Measurements from ENCODE around the gene UGT1A3. TPM values are rescaled to one million over a fixed set of nuclear protein-coding genes. Genes with fewer than 3 reads are reported as not detected.

The UGT1A3 gene
- total RNA-seq, 4 donors from 2014 or later = 0.30 to 1.1 (median 0.54) TPM; not detected in 1

DNA sequence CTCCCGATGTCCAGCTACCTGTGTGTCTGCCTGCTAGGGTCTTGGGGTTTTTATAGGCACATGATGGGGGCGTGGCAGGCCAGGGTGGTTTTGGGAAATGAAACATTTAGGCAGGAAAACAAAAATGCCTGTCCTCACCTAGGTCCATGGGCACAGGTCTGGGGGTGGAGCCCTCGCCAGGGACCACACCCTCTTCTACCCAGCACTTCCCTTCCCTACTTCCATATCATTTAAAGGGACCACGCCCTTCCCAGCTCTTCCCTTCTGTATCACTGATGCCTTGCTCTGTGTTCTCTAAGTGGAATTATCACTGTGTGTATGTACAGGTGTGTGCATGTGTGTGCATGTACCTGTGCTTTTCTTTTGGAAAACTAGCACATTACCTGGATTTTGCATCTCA lies 37.6 kb downstream of the UGT1A3 start:
- intact Hi-C loops (cut with DNase I; ENCODE audit: low total_unique reads) = no loop called here
- DNase-seq (ENCODE audit: low spot score in 2 of 2) = no peak
- TF ChIP-seq POLR2A (IDR thresholded peaks at IDR 0.05) = no peak
- TF ChIP-seq, protein P1, sequence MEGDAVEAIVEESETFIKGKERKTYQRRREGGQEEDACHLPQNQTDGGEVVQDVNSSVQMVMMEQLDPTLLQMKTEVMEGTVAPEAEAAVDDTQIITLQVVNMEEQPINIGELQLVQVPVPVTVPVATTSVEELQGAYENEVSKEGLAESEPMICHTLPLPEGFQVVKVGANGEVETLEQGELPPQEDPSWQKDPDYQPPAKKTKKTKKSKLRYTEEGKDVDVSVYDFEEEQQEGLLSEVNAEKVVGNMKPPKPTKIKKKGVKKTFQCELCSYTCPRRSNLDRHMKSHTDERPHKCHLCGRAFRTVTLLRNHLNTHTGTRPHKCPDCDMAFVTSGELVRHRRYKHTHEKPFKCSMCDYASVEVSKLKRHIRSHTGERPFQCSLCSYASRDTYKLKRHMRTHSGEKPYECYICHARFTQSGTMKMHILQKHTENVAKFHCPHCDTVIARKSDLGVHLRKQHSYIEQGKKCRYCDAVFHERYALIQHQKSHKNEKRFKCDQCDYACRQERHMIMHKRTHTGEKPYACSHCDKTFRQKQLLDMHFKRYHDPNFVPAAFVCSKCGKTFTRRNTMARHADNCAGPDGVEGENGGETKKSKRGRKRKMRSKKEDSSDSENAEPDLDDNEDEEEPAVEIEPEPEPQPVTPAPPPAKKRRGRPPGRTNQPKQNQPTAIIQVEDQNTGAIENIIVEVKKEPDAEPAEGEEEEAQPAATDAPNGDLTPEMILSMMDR (IDR thresholded peaks at IDR 0.05) = no peak
- WGBS, 2 donors = 78 to 83% methylated on average over 4 of the region's 4 CpGs
- no peak overlapping the region for H3K4me3 ChIP-seq (ENCODE audit: low read depth, poor library complexity, severe bottlenecking)

DNA sequence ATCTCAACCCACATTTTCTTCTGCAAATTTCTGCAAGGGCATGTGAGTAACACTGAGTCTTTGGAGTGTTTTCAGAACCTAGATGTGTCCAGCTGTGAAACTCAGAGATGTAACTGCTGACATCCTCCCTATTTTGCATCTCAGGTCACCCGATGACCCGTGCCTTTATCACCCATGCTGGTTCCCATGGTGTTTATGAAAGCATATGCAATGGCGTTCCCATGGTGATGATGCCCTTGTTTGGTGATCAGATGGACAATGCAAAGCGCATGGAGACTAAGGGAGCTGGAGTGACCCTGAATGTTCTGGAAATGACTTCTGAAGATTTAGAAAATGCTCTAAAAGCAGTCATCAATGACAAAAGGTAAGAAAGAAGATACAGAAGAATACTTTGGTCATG lies 39.2 kb downstream of the UGT1A3 start:
- H3K4me3 ChIP-seq (ENCODE audit: low read depth, poor library complexity, severe bottlenecking) = no peak overlapping the region
- no peak for DNase-seq (ENCODE audit: low spot score in 2 of 2)
- intact Hi-C loops (cut with DNase I; ENCODE audit: low total_unique reads) = no loop called here
- TF ChIP-seq, protein P1 (IDR thresholded peaks at IDR 0.05) = no peak
- TF ChIP-seq POLR2A (IDR thresholded peaks at IDR 0.05) = no peak
- 81 to 89% methylated on average over 4 of the region's 4 CpGs for WGBS, 2 donors

DNA sequence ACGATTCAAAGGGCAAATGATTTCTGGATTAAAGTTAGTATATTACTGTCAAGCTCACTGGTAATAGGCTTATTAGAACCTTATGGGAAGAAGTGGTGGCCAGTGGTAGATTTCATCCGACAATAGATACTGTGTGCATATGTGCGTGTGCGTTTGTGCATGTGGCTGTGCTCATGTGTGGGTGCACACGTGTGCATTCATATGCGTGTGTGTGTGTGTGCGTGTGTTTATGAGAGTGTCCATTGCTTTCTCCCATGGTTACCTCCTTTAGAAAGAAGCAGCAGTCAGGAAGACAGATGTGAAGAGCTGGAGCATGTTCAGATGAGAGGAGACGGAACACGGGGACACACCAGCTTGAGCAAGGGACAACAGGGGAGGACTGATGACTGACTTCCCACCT lies 40.4 kb downstream of the UGT1A3 start:
- intact Hi-C loops (cut with DNase I; ENCODE audit: low total_unique reads) = no loop called here
- WGBS, 2 donors = 88 to 90% methylated on average over 9 of the region's 9 CpGs
- no peak overlapping the region for H3K4me3 ChIP-seq (ENCODE audit: low read depth, poor library complexity, severe bottlenecking)
- DNase-seq (ENCODE audit: low spot score in 2 of 2) = no peak
- no peak for TF ChIP-seq POLR2A (IDR thresholded peaks at IDR 0.05)
- TF ChIP-seq, protein P1 (IDR thresholded peaks at IDR 0.05) = no peak

DNA sequence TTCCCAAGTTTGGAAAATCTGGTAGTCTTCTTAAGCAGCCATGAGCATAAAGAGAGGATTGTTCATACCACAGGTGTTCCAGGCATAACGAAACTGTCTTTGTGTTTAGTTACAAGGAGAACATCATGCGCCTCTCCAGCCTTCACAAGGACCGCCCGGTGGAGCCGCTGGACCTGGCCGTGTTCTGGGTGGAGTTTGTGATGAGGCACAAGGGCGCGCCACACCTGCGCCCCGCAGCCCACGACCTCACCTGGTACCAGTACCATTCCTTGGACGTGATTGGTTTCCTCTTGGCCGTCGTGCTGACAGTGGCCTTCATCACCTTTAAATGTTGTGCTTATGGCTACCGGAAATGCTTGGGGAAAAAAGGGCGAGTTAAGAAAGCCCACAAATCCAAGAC lies 43.3 kb downstream of the UGT1A3 start:
- intact Hi-C loops (cut with DNase I; ENCODE audit: low total_unique reads) = no loop called here
- WGBS, 2 donors = 89% methylated on average over 16 of the region's 16 CpGs
- H3K4me3 ChIP-seq (ENCODE audit: low read depth, poor library complexity, severe bottlenecking) = no peak overlapping the region
- no peak for DNase-seq (ENCODE audit: low spot score in 2 of 2)
- no peak for TF ChIP-seq POLR2A (IDR thresholded peaks at IDR 0.05)
- TF ChIP-seq, protein P1 (IDR thresholded peaks at IDR 0.05) = no peak

DNA sequence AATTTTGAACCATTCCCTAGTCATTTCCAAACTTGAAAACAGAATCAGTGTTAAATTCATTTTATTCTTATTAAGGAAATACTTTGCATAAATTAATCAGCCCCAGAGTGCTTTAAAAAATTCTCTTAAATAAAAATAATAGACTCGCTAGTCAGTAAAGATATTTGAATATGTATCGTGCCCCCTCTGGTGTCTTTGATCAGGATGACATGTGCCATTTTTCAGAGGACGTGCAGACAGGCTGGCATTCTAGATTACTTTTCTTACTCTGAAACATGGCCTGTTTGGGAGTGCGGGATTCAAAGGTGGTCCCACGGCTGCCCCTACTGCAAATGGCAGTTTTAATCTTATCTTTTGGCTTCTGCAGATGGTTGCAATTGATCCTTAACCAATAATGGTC lies 43.7 kb downstream of the UGT1A3 start:
- intact Hi-C loops (cut with DNase I; ENCODE audit: low total_unique reads) = no loop called here
- TF ChIP-seq, protein P1 (IDR thresholded peaks at IDR 0.05) = no peak
- TF ChIP-seq POLR2A (IDR thresholded peaks at IDR 0.05) = no peak

DNA sequence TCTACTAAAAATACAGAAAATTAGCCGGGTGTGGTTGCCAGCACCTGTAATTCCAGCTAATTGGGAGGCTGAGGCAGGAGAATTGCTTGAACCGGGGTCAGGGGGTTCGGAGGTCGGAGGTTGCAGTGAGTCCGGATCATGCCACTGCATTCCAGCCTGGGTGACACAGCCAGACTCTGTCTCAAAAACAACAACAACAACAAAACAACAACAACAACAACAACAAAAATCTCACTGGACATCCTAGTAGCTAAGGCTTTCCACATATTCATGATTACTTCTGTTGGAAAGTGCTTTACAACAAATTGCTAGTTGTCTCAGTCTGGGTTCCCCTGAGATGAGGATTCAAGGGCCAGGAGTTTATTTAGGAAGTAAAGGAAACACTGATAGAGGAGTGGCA lies 45.0 kb downstream of the UGT1A3 start:
- WGBS, 2 donors = 90 to 92% methylated on average over 5 of the region's 5 CpGs
- H3K4me3 ChIP-seq (ENCODE audit: low read depth, poor library complexity, severe bottlenecking) = no peak overlapping the region
- DNase-seq (ENCODE audit: low spot score in 2 of 2) = no peak
- intact Hi-C loops (cut with DNase I; ENCODE audit: low total_unique reads) = no loop called here
- TF ChIP-seq, protein P1 (IDR thresholded peaks at IDR 0.05) = no peak
- TF ChIP-seq POLR2A (IDR thresholded peaks at IDR 0.05) = no peak

More for the DNA sequence above, 43.7 kb downstream of the UGT1A3 start:
- H3K4me3 ChIP-seq (ENCODE audit: low read depth, poor library complexity, severe bottlenecking) = no peak overlapping the region
- 66 to 69% methylated on average over 5 of the region's 5 CpGs for WGBS, 2 donors
- no peak for DNase-seq (ENCODE audit: low spot score in 2 of 2)

Measured in lower leg skin (tissue), 4 donors.